NCI-H748 (cell line): ENCODE data around the gene GPAT2.
"Not testable (repeated sequence)": the region's sequence is repeated elsewhere in the genome, so short reads cannot be mapped to it uniquely, and the experiment has no call there.

Experiments
- DNase-seq: peaks from one replicate; lab custom pipeline; 2025; ENCODE audit not compliant: unreplicated experiment; lab: John Stamatoyannopoulos, UW

The GPAT2 gene

GRCh38 chr2:96034792-96035191 lies at the start of gene GPAT2:
GPAT2 (minus strand) TSS chr2:96034916; CDS start chr2:96032359, 2,557 bp downstream.
- DNase-seq = not testable (repeated sequence)

GRCh38 chr2:96083989-96084857 lies 49.5 kb upstream of the GPAT2 start:
- no peak for DNase-seq

GRCh38 chr2:96083064-96083939 lies 48.6 kb upstream of the GPAT2 start:
- DNase-seq = no peak

- DNase-seq = no peak
Measured at GRCh38 chr2:96082211-96083063, 47.7 kb upstream of the GPAT2 start.

- DNase-seq = no peak
Measured at GRCh38 chr2:96081042-96081441, 46.3 kb upstream of the GPAT2 start.

- DNase-seq = no peak
Measured at GRCh38 chr2:96075199-96075771, 40.6 kb upstream of the GPAT2 start.

GRCh38 chr2:96074156-96074555 lies 39.4 kb upstream of the GPAT2 start:
- no peak for DNase-seq

GRCh38 chr2:96073170-96073775 lies 38.6 kb upstream of the GPAT2 start:
- DNase-seq = no peak

- DNase-seq = no peak
Measured at GRCh38 chr2:96072746-96073145, 38.0 kb upstream of the GPAT2 start.

GRCh38 chr2:96071977-96072491 lies 37.3 kb upstream of the GPAT2 start:
- peak; percentile 33 for DNase-seq

GRCh38 chr2:96071087-96071976 lies 36.6 kb upstream of the GPAT2 start:
- DNase-seq = not testable (repeated sequence)

- DNase-seq = not testable (repeated sequence)
Measured at GRCh38 chr2:96070351-96070750, 35.6 kb upstream of the GPAT2 start.

GRCh38 chr2:96069878-96070277 lies 35.2 kb upstream of the GPAT2 start:
- not testable (repeated sequence) for DNase-seq

- peak; percentile 3 for DNase-seq
Measured at GRCh38 chr2:96067902-96068581, 33.3 kb upstream of the GPAT2 start.

GRCh38 chr2:96067098-96067660 lies 32.5 kb upstream of the GPAT2 start:
- DNase-seq = not testable (repeated sequence)

- DNase-seq = not testable (repeated sequence)
Measured at GRCh38 chr2:96066511-96066910, 31.8 kb upstream of the GPAT2 start.

GRCh38 chr2:96065954-96066353 lies 31.2 kb upstream of the GPAT2 start:
- not testable (repeated sequence) for DNase-seq

- no peak for DNase-seq
Measured at GRCh38 chr2:96065381-96065930, 30.7 kb upstream of the GPAT2 start.
